ENCODE results near the gene PIGQ.

DNA sequence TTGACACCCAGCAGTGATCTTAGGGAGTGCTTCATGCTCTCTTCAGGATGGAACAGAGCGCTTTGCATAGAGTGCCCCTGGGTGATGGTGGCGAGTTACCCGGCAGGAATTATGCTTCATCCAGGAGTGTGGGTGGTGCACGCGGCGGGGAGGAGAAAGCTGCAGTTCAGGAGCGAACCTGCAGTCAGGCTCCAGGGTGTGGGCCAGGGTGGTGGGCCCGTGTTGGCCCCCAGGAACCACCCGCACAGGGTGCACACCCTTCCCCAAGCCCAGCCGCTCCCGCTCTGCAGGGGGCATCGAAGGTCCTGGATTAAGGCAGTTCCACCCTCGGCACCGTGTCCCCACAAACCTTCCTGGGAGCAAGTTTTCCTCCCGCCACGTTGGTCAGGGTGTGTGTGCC, 24.0 kb downstream of the PIGQ start:
- TF ChIP-seq POLR2A (IDR thresholded peaks at IDR 0.05; ENCODE audit: low read depth, low read length) (no peak), TAF1 (IDR thresholded peaks at IDR 0.05; ENCODE audit: borderline replicate concordance, low read depth, low read length) (no peak), POLR2AphosphoS5 (IDR thresholded peaks at IDR 0.05; ENCODE audit: low read depth, low read length) (no peak)
